ENCODE measurements around the gene L3MBTL3.

DNA sequence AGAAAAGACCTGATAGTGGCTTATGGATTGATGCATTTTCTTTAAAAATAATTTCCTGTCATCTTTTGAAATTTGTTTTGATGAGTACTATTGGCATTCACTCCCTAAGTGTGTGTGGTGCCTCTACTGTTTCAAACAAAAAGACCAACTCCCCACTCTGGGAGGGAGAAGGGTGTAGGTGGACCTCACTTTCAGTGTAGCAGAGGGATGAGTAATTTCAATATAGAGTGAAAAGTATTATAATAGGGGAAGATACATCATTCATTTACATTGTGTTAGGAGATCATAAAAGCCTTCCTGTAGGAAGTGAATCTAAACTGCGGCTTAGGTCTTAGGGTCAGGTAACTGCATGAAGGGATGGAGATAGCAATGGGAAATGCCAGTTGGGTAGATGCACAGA lies 158.0 kb downstream of the L3MBTL3 start:
- TF ChIP-seq, protein P1, sequence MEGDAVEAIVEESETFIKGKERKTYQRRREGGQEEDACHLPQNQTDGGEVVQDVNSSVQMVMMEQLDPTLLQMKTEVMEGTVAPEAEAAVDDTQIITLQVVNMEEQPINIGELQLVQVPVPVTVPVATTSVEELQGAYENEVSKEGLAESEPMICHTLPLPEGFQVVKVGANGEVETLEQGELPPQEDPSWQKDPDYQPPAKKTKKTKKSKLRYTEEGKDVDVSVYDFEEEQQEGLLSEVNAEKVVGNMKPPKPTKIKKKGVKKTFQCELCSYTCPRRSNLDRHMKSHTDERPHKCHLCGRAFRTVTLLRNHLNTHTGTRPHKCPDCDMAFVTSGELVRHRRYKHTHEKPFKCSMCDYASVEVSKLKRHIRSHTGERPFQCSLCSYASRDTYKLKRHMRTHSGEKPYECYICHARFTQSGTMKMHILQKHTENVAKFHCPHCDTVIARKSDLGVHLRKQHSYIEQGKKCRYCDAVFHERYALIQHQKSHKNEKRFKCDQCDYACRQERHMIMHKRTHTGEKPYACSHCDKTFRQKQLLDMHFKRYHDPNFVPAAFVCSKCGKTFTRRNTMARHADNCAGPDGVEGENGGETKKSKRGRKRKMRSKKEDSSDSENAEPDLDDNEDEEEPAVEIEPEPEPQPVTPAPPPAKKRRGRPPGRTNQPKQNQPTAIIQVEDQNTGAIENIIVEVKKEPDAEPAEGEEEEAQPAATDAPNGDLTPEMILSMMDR (IDR thresholded peaks at IDR 0.05), result no peak
- TF ChIP-seq ZFX (IDR thresholded peaks at IDR 0.05; ENCODE audit: borderline replicate concordance), result no peak

Data from 22Rv1 (cell line).